H1 (cell line): Measurements from ENCODE around the gene COBLL1. TPM values are rescaled to one million over a fixed set of nuclear protein-coding genes. Genes with fewer than 3 reads are reported as not detected.
A peak's percentile ranks its signal among the peaks of the same experiment; 100 is the strongest.

ENCODE experiments used
- CTCF ChIA-PET: fragments of 300-600 bp; sonication (Branson Sonifier 250); formaldehyde crosslinking; loops from one replicate; lab custom pipeline; 2021; ENCODE audit not compliant: partially characterized antibody; lab: Charles Lee
- POLR2A ChIA-PET: fragments of 300-600 bp; sonication (Branson Sonifier 250); formaldehyde crosslinking; loops from one replicate; lab custom pipeline; 2021; ENCODE audit warnings: inconsistent platforms; ENCODE audit not compliant: partially characterized antibody; lab: Charles Lee
- DNase-seq, 2 experiments: peaks; one replicate each; pipeline versions ENCODE4 v3.0.0 to v3.0.0-alpha.2; 2010 to 2022; ENCODE audit warnings: low spot score in 2 of 2, low read depth in 1 of 2, mixed read lengths in 1 of 2
- FAIRE-seq: peaks from 2 replicates; lab custom pipeline; 2011; peaks lifted over from hg19 to GRCh38; lab: Jason Lieb, UNC
- H2AFZ ChIP-seq: 2 replicates; pipeline ENCODE4 v1.8.1; 2012; ENCODE audit warnings: low read length, inconsistent platforms
- H2AK5ac ChIP-seq: 2 replicates; pipeline ENCODE4 v1.6.1; 2013; ENCODE audit warnings: low read depth, low read length
- H2BK120ac ChIP-seq: replicated peaks from 2 replicates; pipeline ENCODE3; 2013; ENCODE audit warnings: low read depth, low read length, inconsistent platforms
- H2BK12ac ChIP-seq: 2 replicates; pipeline ENCODE4 v1.6.1; 2013; ENCODE audit warnings: low read depth, low read length
- H2BK15ac ChIP-seq: 2 replicates; pipeline ENCODE4 v1.6.1; 2013; ENCODE audit warnings: low read length
- H2BK20ac ChIP-seq: 2 replicates; pipeline ENCODE4 v1.6.1; 2013; ENCODE audit warnings: low read length
- H2BK5ac ChIP-seq: 2 replicates; pipeline ENCODE4 v1.6.1; 2013; ENCODE audit warnings: low read depth, low read length
- H3K14ac ChIP-seq: 2 replicates; pipeline ENCODE4 v1.6.1; 2013; ENCODE audit warnings: inconsistent platforms; ENCODE audit not compliant: insufficient read length
- H3K18ac ChIP-seq: 2 replicates; pipeline ENCODE4 v1.6.1; 2013; ENCODE audit warnings: low read length; ENCODE audit errors: extremely low read depth
- H3K23ac ChIP-seq: 2 replicates; pipeline ENCODE4 v1.6.1; 2013; ENCODE audit warnings: inconsistent platforms; ENCODE audit not compliant: insufficient read length
- H3K23me2 ChIP-seq: 2 replicates; pipeline ENCODE4 v1.6.1; 2013; ENCODE audit warnings: low read depth, low read length
- H3K27ac ChIP-seq: 2 replicates; pipeline ENCODE4 v1.6.1; 2011; ENCODE audit warnings: low read depth, low read length, inconsistent platforms
- H3K27me3 ChIP-seq, 4 experiments: replicated peaks in 1 of 4; 1 replicate in 1 of 4; 2 replicates in 3 of 4; pipeline versions ENCODE4 v1.6.1 to v1.8.1; 2011 to 2013; ENCODE audit warnings: low read length in 3 of 4, mild to moderate bottlenecking in 3 of 4, inconsistent platforms in 2 of 4, mixed read lengths in 2 of 4, moderate library complexity in 1 of 4; ENCODE audit not compliant: control insufficient read depth in 3 of 4, insufficient read depth in 3 of 4; ENCODE audit errors: extremely low read depth in 1 of 4
- H3K36me3 ChIP-seq, 4 experiments: 2 replicates each; pipeline versions ENCODE4 v1.6.1 to v1.8.1; 2011 to 2013; ENCODE audit warnings: mild to moderate bottlenecking in 4 of 4, low read length in 3 of 4, moderate library complexity in 2 of 4, control low read depth in 1 of 4, inconsistent platforms in 1 of 4; ENCODE audit not compliant: insufficient read depth in 4 of 4, control insufficient read depth in 2 of 4
- H3K4ac ChIP-seq: replicated peaks from 2 replicates; pipeline ENCODE3; 2013; ENCODE audit warnings: low read length, low read depth, mixed read lengths, inconsistent platforms; ENCODE audit not compliant: insufficient read length
- H3K4me1 ChIP-seq, 4 experiments: replicated peaks in 1 of 4; 1 replicate in 1 of 4; 2 replicates in 3 of 4; pipeline versions ENCODE4 v1.6.1 to v1.8.1; 2011 to 2013; ENCODE audit warnings: low read length in 3 of 4, inconsistent platforms in 2 of 4, mixed read lengths in 1 of 4; ENCODE audit not compliant: insufficient read depth in 4 of 4, control insufficient read depth in 3 of 4
- H3K4me2 ChIP-seq, 2 experiments: 2 replicates each; pipeline versions ENCODE4 v1.6.1 to v1.8.1; 2011 to 2013; ENCODE audit warnings: low read depth in 2 of 2, low read length in 2 of 2, control low read depth in 1 of 2, inconsistent platforms in 1 of 2, mild to moderate bottlenecking in 1 of 2; ENCODE audit not compliant: insufficient read depth in 1 of 2
- H3K4me3 ChIP-seq, 4 experiments: fragments of 200-600, 300-600 bp in 1 of 4; sonication (generic), shearing (Covaris generic), sonication (Bioruptor Twin) in 1 of 4; 2 replicates each; pipeline versions ENCODE4 v1.5.1 to v1.8.1; 2011 to 2016; ENCODE audit warnings: low read length in 4 of 4, low read depth in 3 of 4, control low read depth in 2 of 4, inconsistent platforms in 2 of 4, mild to moderate bottlenecking in 2 of 4, mixed read lengths in 1 of 4, moderate library complexity in 1 of 4; ENCODE audit not compliant: insufficient read depth in 2 of 4; ENCODE audit errors: extremely low read depth in 1 of 4
- H3K56ac ChIP-seq: replicated peaks from 2 replicates; pipeline ENCODE3; 2013; ENCODE audit warnings: low read depth, mild to moderate bottlenecking, mixed read lengths, low read length, inconsistent platforms; ENCODE audit not compliant: insufficient read length
- H3K79me1 ChIP-seq: 2 replicates; pipeline ENCODE4 v1.6.1; 2013; ENCODE audit warnings: low read depth, low read length, control low read depth
- H3K79me2 ChIP-seq, 2 experiments: 2 replicates each; pipeline versions ENCODE4 v1.6.1 to v1.8.1; 2012 to 2013; ENCODE audit warnings: low read length in 2 of 2, mild to moderate bottlenecking in 2 of 2, inconsistent platforms in 1 of 2; ENCODE audit not compliant: insufficient read depth in 2 of 2, control insufficient read depth in 1 of 2
- H3K9ac ChIP-seq, 4 experiments: replicated peaks in 1 of 4; 1 replicate in 1 of 4; 2 replicates in 3 of 4; pipeline versions ENCODE4 v1.6.1 to v1.8.1; 2011 to 2013; ENCODE audit warnings: low read depth in 3 of 4, low read length in 3 of 4, control low read depth in 2 of 4, mild to moderate bottlenecking in 2 of 4, moderate library complexity in 2 of 4, inconsistent platforms in 1 of 4; ENCODE audit errors: extremely low read depth in 1 of 4
- H3K9me3 ChIP-seq, 2 experiments: 2 replicates each; pipeline versions ENCODE4 v1.6.1 to v1.8.1; 2012 to 2013; ENCODE audit warnings: mild to moderate bottlenecking in 2 of 2, moderate library complexity in 2 of 2, control low read depth in 1 of 2, inconsistent platforms in 1 of 2, low read depth in 1 of 2, low read length in 1 of 2, mixed read lengths in 1 of 2; ENCODE audit not compliant: insufficient read depth in 2 of 2
- H4K20me1 ChIP-seq, 2 experiments: replicated peaks in 1 of 2; 2 replicates each; pipeline versions ENCODE3 to v1.8.1; 2011 to 2013; ENCODE audit warnings: inconsistent platforms in 2 of 2, low read length in 2 of 2, mild to moderate bottlenecking in 1 of 2; ENCODE audit not compliant: insufficient read depth in 2 of 2, control insufficient read depth in 1 of 2
- H4K5ac ChIP-seq: 2 replicates; pipeline ENCODE4 v1.6.1; 2013; ENCODE audit warnings: low read length, low read depth, mixed read lengths, inconsistent platforms; ENCODE audit not compliant: insufficient read length
- H4K8ac ChIP-seq: 2 replicates; pipeline ENCODE4 v1.8.0; 2013; ENCODE audit warnings: mild to moderate bottlenecking, moderate library complexity, low read length, inconsistent platforms; ENCODE audit not compliant: insufficient read depth; ENCODE audit errors: extremely low read depth
- H4K91ac ChIP-seq: replicated peaks from 2 replicates; pipeline ENCODE3; 2013; ENCODE audit warnings: low read length, mixed read lengths, inconsistent platforms; ENCODE audit not compliant: insufficient read length
- BACH1 ChIP-seq: IDR thresholded peaks from 2 replicates; pipeline ENCODE4 v1.6.1; 2012; ENCODE audit warnings: low read length, improper control_type of control experiment
- CTBP2 ChIP-seq: IDR thresholded peaks from 2 replicates; pipeline ENCODE4 v1.7.0; 2011; ENCODE audit warnings: borderline replicate concordance, mild to moderate bottlenecking, moderate library complexity, mixed read lengths, low read length; ENCODE audit not compliant: insufficient read depth, insufficient read length
- HDAC6 ChIP-seq: IDR thresholded peaks from one replicate; pipeline ENCODE4 v1.7.1; 2012; ENCODE audit warnings: low read depth, mild to moderate bottlenecking, inconsistent platforms, low read length, moderate library complexity
- POU5F1 ChIP-seq: IDR thresholded peaks from 2 replicates; pipeline ENCODE4 v1.6.1; 2011; ENCODE audit warnings: low read depth, mild to moderate bottlenecking, low read length, moderate library complexity
- RXRA ChIP-seq: IDR thresholded peaks from 2 replicates; pipeline ENCODE4 v1.6.1; 2011; ENCODE audit warnings: low read depth, mild to moderate bottlenecking, low read length, moderate library complexity; ENCODE audit not compliant: insufficient read depth
- SP4 ChIP-seq: IDR thresholded peaks from 2 replicates; pipeline ENCODE4 v1.6.1; 2012; ENCODE audit warnings: low read length, inconsistent platforms
- polyA plus RNA-seq, 7 experiments: library from polyadenylated mRNA; depleted of rRNA in 3 of 7; stranded (reverse) in 5 of 7; unstranded in 2 of 7; fragments of >200 nt in 5 of 7; fragments of 200-250 nt in 2 of 7; gene quantifications; 1 replicate in 5 of 7; 2 replicates in 1 of 7; 4 replicates in 1 of 7; pipeline versions ENCODE4 v1.2.1 to v1.2.3, GENCODE V29; 2011 to 2013; ENCODE audit warnings: missing spikeins in 2 of 7, mixed read lengths in 2 of 7
- total RNA-seq: library from RNA; stranded (reverse); fragmentation: NEBNext Ultra II Directional; extraction: Animal tissue kit (Norgen Biotek cat#: 25700); gene quantifications from 2 replicates; pipeline ENCODE4 v1.2.1, GENCODE V29; 2021

The COBLL1 gene
- total and polyA plus RNA-seq, 2 of the 8 experiments (the other 6 are each of a cell fraction or from before 2014, with no cell fraction given) = 2.2 to 6.2 TPM

- TF ChIP-seq CTBP2 = no peak
- TF ChIP-seq, all 59 proteins: peak for 0
Observed at GRCh38 chr2:164871404-164871803, 29.8 kb upstream of the COBLL1 start (continued).

DNA sequence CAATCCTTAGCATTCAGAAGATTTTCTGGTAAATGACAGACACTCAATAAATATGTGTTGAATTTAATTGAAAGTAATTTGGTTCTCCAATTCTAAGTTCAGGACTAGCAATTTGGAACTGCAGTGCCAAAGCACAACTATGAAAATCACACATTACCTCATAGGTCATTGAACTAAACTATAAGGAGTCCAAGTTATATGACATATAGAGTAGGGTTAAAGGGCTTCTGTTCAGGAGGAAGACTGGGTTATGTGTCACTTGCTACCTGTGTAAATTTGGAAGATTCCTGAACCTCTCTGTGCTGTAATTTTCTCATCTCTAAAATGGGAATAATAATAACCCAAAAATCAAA lies 27.8 kb upstream of the COBLL1 start:
- H4K8ac ChIP-seq = no peak overlapping the region
- H3K18ac ChIP-seq = no peak overlapping the region
- no peak overlapping the region for H3K4ac ChIP-seq
- ChIA-PET POLR2A (no interaction called here), CTCF (no interaction called here)
- no peaks in the 10 kb centered on the region for H3K79me2 ChIP-seq
- H3K23ac ChIP-seq = no peak overlapping the region
- H2AFZ ChIP-seq = 0 out of 2 replicates have a peak overlapping the region, but pooled peaks have one; percentile 19
- no peak overlapping the region for H3K27ac ChIP-seq
- H2AK5ac ChIP-seq = no peak overlapping the region
- TF ChIP-seq HDAC6 (no peak), RXRA (no peak), SP4 (no peak), BACH1 (no peak), POU5F1 (no peak)
- FAIRE-seq (no peak), DNase-seq (no peak)
- no peak overlapping the region for H2BK12ac ChIP-seq
- no peak overlapping the region for H4K91ac ChIP-seq
- no peaks in the 10 kb centered on the region for H3K36me3 ChIP-seq
- no peak overlapping the region for H3K4me3 ChIP-seq
- H2BK15ac ChIP-seq = no peak overlapping the region
- no peaks in the 10 kb centered on the region; a peak in 1 of 7 replicates for H3K4me1 ChIP-seq
- H4K5ac ChIP-seq = no peak overlapping the region
- H3K9me3 ChIP-seq = no peaks in the 10 kb centered on the region
- H3K56ac ChIP-seq = no peak overlapping the region
- no peak overlapping the region for H3K14ac ChIP-seq
- H3K9ac ChIP-seq = no peak overlapping the region
- H3K4me2 ChIP-seq = no peak overlapping the region
- H3K79me1 ChIP-seq = no peaks in the 10 kb centered on the region
- H3K23me2 ChIP-seq = no peaks in the 10 kb centered on the region
- no peak overlapping the region for H2BK20ac ChIP-seq
- no peaks in the 10 kb centered on the region for H4K20me1 ChIP-seq
- H3K27me3 ChIP-seq = peaks cover 0 to 1% (median 0%) of the 10 kb centered on the region in 4 experiments; a peak in 1 of 7 replicates
- H2BK5ac ChIP-seq = no peak overlapping the region
- no peak overlapping the region for H2BK120ac ChIP-seq
